ENCODE results near the gene ATRNL1.

ATRNL1 gene

DNA sequence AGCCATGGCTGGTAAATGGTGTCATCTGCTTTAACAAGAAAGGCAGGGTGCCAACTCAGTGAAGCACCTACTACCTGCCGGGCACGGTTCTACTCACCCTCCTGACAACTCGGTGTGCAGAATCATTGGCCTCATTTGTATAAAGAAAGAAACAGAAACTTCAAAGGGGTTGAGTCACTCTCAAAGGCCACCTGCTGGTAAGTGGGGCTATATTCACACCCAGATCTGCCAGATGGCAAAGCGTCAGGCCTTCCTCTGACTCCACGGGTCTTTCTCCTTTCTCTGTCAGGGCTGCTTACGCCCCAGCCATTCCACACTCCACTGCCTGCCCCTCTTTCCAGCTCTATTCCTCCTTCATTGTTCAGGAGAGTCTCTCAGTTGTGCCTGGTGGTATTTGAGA is 870.7 kb downstream of the ATRNL1 start:
- TF ChIP-seq, protein P1, sequence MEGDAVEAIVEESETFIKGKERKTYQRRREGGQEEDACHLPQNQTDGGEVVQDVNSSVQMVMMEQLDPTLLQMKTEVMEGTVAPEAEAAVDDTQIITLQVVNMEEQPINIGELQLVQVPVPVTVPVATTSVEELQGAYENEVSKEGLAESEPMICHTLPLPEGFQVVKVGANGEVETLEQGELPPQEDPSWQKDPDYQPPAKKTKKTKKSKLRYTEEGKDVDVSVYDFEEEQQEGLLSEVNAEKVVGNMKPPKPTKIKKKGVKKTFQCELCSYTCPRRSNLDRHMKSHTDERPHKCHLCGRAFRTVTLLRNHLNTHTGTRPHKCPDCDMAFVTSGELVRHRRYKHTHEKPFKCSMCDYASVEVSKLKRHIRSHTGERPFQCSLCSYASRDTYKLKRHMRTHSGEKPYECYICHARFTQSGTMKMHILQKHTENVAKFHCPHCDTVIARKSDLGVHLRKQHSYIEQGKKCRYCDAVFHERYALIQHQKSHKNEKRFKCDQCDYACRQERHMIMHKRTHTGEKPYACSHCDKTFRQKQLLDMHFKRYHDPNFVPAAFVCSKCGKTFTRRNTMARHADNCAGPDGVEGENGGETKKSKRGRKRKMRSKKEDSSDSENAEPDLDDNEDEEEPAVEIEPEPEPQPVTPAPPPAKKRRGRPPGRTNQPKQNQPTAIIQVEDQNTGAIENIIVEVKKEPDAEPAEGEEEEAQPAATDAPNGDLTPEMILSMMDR (IDR thresholded peaks at IDR 0.05; ENCODE audit: insufficient read depth, low read length, missing control alignments), result peak; percentile 8
- CTCF ChIA-PET, result interaction anchor here (0.7 kb wide), 1 partner anchor 165 kb away, joined by 3 read pairs; no protein-coding TSS in a partner anchor
- no peak for DNase-seq (ENCODE audit: low read depth, low spot score)
- no peak overlapping the region for H3K4me3 ChIP-seq (ENCODE audit: low read depth, low read length)
- POLR2A ChIA-PET, result no interaction called here

DNA sequence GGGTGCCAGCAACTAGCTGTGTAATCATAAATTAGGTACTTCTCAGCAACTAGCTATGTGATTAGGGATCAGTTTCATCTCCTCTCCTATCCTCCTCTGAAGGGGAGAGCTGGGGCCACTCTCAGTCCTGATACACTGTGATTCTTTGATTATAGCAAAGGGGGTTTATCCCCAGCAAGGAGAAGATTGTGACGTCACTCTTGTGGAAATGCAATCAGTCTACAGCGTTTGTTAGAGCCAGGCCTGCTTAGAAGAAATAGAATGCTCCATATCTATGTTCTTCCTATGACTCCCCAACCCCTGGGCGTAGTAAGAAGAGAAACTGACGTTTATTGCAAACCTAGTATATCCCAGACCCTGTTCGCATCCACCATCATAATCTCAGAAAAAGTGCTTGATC is 871.7 kb downstream of the ATRNL1 start:
- H3K4me3 ChIP-seq (ENCODE audit: low read depth, low read length), result no peak overlapping the region
- ChIA-PET POLR2A (no interaction called here), CTCF (no interaction called here)
- TF ChIP-seq, protein P1 (IDR thresholded peaks at IDR 0.05; ENCODE audit: insufficient read depth, low read length, missing control alignments), result no peak
- DNase-seq (ENCODE audit: low read depth, low spot score), result no peak

DNA sequence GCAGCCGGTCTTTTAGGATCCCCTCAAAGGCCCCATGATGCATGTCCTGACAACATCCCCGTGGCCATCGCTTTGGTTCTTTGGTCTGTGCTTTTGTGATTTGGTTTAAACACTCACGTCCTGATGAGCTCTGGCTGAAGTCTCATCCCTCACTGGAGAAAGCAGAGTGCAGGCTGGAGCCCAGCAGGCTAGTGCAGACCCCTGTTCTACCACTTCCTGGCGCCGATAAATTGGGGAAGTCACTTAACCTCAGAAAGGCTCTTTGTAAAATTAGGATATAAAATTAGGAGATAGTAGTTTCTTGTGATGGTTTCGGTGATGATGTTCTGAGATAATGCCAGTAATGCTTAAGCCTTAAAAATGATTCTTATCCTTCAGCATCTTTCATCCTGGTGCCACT is 872.2 kb downstream of the ATRNL1 start:
- TF ChIP-seq, protein P1 (IDR thresholded peaks at IDR 0.05; ENCODE audit: insufficient read depth, low read length, missing control alignments), result no peak
- no peak overlapping the region for H3K4me3 ChIP-seq (ENCODE audit: low read depth, low read length)
- ChIA-PET POLR2A (no interaction called here), CTCF (no interaction called here)
- no peak for DNase-seq (ENCODE audit: low read depth, low spot score)

DNA sequence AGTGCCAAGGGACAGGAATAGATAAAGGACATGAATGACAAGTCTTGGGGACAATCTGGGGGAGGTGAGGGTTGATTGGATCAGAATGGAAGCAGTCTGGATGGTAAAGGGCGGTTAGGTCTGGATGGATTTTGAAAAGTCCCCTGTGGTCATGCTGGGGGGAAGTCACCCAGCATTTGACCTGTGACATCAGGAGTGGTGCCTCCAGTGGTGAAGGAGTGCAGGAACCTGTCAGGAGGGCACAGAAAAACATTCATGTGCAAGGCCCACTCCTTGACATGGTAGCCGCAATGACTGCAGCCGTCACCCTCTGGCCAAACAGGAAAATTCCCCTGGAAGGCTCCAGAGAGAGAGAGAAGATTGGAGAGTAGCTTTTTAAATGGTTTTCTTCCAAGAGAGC is 875.1 kb downstream of the ATRNL1 start:
- DNase-seq (ENCODE audit: low read depth, low spot score), result no peak
- no peak overlapping the region for H3K4me3 ChIP-seq (ENCODE audit: low read depth, low read length)
- ChIA-PET POLR2A (no interaction called here), CTCF (interaction anchor here (1.6 kb wide), 1 partner anchor 20 kb away, joined by 4 read pairs; no protein-coding TSS in a partner anchor)
- TF ChIP-seq, protein P1 (IDR thresholded peaks at IDR 0.05; ENCODE audit: insufficient read depth, low read length, missing control alignments), result no peak

DNA sequence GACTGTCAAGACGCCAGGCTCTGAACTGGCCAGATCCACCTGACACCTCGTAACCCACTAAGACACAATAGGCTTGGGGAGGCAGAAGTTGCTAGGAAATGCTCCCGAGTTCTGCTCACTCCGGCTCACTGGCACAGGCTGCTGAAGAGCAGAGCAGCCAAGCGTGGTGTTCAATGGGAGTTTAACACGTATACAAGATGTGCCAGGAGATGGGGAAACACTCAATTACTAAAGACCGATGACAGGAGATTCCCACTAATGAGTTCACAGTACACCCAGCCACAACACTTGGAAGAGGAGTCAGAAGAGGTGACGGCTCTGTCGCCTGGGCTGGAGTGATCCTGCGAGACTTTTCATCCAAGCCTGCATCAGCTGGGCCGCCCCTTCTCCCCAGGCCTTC is 876.4 kb downstream of the ATRNL1 start:
- POLR2A ChIA-PET, result no interaction called here
- CTCF ChIA-PET, result interaction anchor here (1.6 kb wide), 1 partner anchor 21 kb away, joined by 4 read pairs; no protein-coding TSS in a partner anchor
- TF ChIP-seq, protein P1 (IDR thresholded peaks at IDR 0.05; ENCODE audit: insufficient read depth, low read length, missing control alignments), result no peak
- H3K4me3 ChIP-seq (ENCODE audit: low read depth, low read length), result no peak overlapping the region
- no peak for DNase-seq (ENCODE audit: low read depth, low spot score)

DNA sequence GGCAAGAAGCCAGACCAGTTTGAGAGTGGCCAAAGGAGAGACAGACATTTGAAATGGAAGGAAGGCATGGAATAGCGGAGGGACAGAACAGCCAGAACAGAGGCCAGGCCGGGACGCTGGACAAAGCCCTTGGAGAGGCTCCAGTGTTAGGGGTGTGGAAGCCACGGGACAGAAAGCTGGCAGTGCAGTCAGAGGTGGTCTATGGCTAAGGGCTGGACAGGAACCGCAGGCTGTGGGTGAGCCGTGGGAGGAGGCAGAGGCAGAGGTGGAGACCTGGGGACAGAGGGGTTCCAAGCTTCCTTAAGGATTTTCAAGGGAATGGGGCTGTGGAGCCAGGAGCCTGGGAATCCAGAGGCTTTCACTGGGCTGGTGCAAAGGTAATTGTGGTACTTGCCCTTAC is 878.8 kb downstream of the ATRNL1 start:
- ChIA-PET CTCF (no interaction called here), POLR2A (no interaction called here)
- DNase-seq (ENCODE audit: low read depth, low spot score), result no peak
- TF ChIP-seq, protein P1 (IDR thresholded peaks at IDR 0.05; ENCODE audit: insufficient read depth, low read length, missing control alignments), result no peak
- no peak overlapping the region for H3K4me3 ChIP-seq (ENCODE audit: low read depth, low read length)
